GM19468 (cell line): Measurements from ENCODE around the gene RAD51AP1.
A peak's percentile ranks its signal among the peaks of the same experiment; 100 is the strongest.

Source experiments
- ATAC-seq: cut with Tn5 transposase; IDR thresholded peaks from one replicate; pipeline ENCODE4 v1.9.1; 2021; ENCODE audit warnings: mild to moderate bottlenecking, moderate library complexity, moderate number of reproducible peaks; ENCODE audit not compliant: unreplicated experiment; ENCODE audit errors: extremely low read depth

The RAD51AP1 gene

DNA sequence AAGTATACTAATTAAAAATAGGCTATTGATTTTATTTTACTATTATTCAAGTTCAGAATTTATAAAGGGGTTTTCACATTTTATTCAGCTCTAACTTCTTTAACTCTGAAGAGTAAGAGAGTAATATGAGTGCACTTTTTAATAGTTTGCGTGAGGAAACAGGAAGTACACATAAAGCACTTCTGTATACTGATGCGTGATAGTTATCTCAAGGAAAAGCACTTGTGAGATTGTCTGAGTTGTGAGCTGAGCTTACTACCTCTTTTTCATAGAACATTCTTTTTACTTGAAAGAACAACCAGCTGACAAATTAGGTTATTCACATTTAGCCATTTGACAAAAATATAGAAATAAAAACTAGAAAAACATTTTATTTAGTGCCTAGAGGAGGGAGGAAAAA, 1.9 kb downstream of the RAD51AP1 start:
- no peak for ATAC-seq

DNA sequence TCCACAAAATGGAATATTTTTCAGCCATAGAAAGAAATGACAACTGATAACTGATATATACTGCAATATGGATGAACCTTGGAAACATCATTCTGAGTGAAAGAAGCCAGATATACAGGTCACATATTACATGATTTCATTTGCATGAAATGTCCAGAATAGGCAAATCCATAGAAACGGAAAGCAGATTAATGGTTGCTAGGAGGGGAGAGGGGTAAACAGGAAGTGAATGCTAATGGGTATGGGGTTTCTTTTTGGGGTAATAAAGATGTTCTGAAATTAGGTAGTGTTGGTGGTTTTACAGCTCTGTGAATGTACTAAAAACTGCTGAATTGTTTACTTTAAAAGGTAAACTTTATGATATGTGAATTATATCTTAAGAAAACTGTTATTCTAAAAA, 6.5 kb downstream of the RAD51AP1 start:
- no peak for ATAC-seq

DNA sequence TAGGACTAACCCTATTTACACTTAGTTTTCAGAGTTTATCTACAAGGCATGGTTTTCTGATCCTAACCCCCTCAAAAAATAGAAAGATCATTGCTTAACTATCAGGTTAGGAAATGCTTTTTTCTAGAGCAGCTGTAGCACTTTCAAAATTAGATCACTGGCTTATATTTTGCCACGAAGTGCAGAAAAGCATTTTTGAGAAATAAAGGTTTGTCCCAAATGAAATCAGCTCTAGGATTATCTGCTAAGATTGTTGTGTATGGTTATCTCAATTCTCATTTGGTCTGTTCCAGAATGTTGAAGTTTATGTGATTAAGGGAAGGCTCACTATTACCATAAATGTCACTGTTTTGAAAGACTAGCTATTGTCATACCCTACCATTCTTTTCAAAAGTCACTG, 13.5 kb downstream of the RAD51AP1 start:
- no peak for ATAC-seq

DNA sequence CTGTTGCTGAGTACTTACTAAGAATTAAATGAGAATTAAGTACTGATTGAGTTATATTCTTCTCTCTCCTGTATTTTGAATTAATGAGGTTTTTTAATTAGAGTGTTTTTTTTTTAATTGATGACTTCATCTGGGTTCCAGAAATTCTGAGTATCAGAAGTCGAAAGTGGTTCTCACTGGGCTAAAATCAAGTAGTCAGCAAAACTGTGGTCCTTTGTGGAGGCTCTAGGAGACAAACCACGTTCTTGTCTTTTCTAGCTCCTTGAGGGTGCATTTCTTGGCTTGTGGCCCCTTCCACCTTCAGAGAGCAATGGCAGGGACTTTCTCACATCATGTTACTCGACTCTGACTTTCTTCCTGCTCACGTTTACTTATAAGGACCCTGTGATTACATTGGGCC, 15.3 kb downstream of the RAD51AP1 start:
- ATAC-seq = no peak

DNA sequence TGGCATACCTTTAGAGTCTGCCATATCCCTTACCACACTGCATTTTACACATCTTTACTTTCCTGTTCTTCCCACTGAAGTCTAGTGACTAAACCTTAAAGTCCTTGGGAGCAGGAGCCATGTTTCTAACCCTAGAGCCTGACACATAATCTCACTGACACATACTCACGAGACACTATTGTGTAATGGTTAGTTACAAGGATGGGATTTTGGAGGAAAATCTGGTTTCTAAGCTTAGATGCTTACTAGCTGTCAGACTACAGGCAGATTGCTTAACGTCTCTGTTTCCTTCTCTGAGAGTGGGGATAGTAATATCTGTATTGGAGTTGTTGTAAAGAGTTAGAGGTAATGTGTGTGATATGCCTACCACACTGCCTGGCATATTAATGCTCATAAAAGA, 17.1 kb downstream of the RAD51AP1 start:
- ATAC-seq = no peak

DNA sequence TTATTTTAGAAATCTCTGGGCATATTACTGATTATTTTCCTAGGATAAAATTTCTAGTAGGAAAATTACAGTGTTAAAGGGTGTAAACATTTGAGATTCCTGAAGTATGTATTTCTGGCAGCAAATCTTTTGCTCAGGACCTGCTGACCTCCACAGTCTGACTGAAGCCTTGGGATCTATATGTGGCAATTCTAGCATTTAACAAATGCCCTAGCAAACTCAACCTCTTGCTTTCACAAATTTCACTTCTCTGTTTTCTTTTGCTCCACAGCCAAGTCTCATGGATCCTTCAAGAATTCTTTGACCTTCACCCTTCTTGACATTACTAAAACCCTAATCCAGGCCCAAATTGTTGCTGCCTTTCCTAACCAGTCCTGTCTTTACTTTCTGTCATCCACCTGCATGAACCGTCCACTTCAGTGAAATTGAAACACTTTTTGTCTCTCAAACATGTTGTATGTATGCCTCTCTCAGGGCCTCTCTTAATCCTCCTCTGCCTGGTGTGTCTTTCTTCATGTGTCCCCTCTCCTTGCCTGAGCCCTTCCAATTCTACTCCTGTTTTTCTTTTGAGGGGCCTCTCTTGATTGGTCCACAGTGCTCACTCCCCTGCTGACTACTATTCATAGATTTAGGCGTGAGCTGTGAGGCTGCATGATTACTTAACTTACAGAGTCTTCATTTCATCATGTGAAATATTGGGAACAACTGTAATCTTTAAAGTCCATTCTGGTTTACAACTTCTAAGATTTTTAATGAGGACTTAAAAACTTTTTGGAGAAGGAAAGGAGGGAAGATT, 18.2 kb downstream of the RAD51AP1 start:
- no peak for ATAC-seq

DNA sequence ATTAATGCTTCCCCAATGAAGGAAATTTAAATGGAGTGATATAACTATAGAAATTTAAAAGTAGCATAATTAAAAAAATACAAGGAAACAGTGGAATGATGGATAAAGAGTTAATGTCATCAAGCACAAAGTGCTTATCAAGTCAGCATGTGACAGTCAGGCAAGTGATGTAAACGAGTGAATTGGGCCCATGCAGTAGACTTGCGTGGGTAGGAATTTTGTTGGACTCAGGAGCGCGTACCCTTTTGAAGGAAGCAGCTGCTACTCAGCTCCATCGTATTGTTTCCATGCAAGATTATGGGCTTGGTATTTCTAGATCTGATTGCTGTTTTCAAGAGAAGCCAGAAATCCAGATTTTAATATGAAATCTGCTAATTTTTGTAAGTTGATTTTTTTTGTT, 18.9 kb downstream of the RAD51AP1 start:
- no peak for ATAC-seq

DNA sequence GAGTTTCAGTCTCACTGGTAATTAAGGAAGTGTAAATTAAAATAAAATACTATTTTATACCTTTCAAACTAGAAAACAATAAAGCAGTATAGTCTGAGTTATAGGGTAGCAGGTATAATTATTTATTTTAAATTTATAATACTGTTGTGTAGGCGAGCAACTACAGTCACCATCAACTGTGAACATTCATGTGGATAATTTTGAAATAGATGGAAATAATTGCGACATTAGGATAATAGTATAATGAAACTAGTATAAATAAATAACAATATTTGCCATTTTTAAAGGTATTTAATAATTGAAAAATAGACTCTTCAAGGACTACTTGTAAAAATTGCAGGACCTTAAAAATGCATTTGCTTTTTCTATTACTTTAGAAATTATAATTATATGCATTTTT, 19.5 kb downstream of the RAD51AP1 start:
- no peak for ATAC-seq

DNA sequence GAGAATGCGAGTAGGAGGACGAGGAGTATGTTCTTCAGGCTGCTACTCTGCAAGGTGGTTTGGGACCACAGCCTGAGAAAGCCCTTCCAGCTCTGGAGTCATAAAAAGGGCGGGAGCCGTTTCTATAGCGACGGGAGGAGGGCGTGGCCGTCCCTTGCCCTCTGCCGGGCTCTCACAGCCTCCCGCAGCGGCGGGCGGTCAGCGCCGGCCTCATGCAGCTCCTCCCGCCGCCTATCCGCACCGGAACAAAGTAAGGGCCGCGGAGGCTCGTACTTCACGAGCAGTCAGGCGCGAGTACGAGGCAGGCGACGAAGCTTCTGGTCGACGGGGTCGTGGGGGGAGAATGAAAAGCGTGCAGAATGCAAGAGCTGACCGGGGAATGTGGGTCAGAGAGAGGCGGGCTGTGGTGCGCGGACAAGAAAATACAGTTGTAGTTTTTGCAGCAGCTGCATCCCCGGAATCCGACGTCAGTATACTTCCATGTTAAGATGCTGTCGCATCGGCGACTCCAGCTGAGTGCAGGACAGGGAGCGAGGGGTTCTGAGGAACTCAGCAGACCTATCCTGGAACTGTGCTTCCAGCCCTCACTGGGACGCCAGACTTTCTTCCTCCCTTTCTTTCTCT, 23.5 kb downstream of the RAD51AP1 start, which contains the start of gene DYRK4:
Gene DYRK4, plus strand, starts transcription at position 175 of the 624 bp plus-strand sequence. Its CDS starts 38 bp downstream, at position 213.
- no peak for ATAC-seq

DNA sequence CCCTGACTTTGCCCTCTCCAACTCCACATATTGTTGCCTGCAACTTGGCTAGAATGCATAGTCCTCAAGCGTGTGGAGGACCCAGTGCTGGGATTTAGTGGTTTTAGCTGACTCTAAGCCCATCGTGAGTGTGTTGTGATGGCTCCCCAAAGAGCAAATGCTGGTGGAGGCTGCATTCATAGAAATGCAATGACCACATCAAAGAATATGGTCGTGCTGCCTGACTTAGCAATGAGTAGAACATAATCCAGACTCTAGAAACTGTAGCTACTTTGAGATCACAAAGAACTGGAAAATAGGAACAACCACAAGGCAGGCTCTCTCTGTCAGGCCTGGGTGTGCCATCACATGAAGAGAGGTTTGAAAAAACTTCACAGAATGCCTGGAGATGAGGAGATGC, 24.6 kb downstream of the RAD51AP1 start:
- no peak for ATAC-seq

DNA sequence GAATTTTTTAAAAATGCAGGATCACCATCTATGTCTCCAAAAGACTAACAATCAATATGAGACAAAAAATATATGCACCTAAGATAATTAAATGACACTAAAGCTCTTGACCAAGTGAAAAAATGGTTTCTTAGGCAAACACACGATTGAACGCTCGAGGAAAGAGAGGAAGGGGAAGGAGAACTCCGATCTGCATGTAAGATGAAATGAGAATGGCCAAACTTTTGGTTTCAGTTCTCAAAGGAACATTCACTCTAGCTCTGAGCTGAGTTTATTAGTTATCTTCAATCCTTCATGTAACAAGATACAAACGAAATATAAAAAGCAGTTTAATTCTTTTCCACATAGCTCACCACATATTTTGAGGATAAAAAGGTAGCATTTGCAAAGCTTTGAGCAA, 26.1 kb downstream of the RAD51AP1 start:
- ATAC-seq = no peak

DNA sequence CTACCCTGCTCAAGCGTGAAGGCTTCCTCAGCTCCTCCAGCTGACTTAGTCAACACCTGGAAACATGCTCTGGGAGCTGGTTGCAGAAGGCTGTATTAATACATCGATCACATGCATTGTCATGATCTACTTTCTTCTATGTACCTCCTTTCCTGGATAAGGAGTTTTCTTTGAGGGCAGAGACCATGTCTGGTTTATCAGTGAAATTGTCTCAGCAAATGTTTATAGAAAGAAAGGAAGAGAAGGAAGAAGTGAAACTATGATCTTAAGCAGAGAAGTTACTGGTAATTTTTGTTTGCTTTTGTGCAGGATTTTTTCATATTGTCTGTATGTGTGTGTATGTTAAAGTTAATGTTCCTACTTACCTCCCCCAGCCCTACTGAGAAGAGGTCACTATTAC, 27.8 kb downstream of the RAD51AP1 start:
- ATAC-seq = no peak

DNA sequence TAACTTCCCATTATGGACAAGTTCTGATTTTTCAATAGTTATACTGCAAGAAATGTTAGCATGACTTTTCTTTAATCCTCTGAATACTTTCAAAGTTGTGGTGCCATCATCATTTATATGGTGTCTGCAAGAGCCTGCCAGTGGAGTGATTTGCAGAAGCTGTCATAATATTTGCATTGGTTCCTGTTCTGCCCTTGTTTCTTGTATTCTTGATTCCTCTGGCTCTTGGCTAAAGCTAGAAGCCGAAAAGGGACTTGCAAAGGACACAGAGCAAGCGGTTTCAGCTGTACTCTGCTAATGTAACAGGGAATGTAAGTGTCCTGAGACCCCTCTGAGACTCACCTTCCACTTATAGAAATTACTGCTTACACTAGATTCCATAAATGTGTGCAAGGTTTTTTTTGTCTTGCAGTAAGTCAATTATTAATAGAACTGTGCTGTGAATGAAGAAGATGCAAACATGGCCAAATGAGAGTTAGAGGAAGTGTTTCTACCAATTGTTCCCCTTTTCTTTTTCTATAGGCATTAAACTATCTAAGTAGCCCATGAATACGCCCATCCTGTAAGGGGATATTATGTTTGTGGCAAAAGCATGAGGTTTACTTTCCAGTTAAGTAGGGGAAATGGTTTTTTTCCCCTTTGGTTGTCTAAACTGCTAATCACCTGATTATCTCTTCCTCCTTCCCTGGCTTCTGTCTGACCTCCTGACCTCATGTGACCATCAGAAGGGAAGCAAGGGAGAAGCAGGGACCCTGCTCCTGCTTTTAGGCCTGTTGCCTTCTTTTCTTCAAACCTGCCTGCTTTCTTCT, 28.6 kb downstream of the RAD51AP1 start:
- ATAC-seq = peak; percentile 26

DNA sequence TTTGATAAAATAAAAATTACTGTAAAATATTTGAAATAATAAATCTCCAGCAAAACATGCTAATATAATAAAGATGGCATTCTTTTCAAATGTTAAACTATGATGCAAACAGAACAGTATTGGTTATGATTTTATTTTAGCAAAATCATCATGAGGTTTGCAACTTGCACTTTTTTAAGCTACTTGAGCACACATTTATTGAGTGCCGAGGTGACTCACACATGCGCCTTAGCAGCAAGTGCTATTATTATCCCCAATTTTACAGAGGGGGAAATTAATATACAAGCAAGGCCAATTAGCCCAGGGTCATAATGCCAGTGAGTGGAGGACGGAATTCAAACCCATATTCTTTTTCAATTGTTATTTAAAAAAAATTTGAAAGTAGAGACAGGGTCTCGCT, 30.6 kb downstream of the RAD51AP1 start:
- no peak for ATAC-seq

DNA sequence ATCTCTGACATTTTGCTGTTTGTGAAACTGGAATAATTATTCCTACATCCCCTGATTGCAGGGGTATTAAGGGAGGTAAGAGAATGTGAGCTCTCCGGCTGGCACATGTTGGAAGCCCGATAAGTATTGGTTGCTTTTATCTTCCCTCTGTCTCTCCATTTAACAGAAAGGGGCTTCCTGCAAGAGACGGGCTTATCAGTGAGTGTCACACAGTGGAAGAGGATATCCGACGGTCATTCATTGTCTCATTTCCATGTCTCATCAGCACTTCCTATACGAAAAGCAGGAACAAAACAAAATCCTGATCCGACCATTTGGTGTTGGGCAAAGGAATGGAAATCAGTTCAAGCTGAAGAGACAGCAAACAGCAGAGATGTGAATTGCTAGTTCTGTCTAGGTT, 34.0 kb downstream of the RAD51AP1 start:
- ATAC-seq = no peak

DNA sequence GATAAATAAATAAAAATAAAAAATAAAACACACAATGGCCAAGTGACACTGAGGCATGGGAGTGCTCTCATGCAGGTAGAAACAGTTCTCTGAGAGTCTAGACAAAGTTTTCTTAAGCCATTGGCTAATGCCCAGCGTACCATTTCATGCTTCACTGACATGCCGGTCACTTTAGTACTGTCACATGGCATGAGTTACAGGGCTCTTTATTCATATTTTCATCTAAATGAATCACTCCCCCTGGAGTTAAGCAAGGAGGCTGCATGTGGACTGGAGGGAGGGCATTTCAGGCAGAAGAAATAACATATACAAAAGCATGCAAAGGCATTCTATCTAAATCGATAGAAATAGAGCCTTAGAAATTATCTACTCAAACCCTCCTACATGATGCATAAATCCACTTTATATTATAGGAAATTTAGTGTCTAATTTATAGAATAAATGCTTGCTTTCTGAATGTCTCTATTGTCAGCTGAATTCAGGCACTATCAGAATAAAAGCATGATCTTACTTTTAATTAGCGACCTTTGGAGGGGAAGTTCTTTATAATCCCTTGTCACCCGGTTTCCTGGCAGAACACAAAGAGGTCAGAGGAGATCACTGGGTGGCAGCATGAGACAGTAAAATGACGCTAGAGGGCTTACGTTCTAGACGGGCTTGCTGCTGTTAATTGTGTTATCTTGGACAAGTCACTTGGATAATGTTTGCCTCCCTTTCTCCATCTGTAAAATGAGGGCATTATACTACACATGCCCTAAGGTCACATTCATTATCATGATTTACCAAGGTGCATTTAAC, 40.8 kb downstream of the RAD51AP1 start:
- ATAC-seq = no peak

DNA sequence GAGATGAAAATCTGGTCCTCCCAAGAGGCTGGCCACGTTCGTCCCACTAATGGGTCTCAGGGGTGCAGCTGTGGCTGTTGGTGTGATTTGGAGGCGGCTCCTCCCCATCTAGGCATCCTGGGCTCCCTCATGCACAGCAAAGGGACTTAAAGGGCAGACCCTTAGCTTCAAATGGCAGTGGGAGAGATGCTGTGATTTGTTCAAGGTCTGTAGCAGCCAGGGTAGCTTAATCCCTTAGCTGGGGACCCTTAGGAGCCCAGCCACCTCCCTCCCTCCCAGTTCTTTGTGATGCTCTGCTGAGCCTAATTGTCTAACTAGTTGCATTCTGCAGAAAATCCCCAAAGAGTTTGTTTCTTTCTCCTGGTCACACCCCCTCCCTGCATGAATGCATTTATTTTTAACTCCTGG, 41.6 kb downstream of the RAD51AP1 start:
- no peak for ATAC-seq

DNA sequence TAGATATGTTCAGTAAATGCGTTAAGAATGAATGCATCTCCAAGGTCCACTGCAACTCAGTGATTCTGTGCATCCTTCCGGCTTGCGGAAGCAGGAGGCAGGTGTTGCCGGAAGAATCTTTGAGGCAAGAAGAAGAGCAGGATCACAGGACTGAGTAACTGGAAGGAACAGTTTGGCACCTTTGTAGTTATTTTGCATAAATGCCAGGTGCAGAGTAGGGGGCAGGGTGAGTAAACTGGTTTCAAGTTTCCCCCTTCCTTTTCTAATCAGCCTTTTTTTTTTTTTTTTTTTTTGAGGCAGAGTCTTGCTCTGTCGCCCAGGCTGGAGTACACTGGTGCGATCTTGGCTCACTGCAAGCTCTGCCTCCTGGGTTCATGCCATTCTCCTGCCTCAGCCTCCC, 45.6 kb downstream of the RAD51AP1 start:
- no peak for ATAC-seq

DNA sequence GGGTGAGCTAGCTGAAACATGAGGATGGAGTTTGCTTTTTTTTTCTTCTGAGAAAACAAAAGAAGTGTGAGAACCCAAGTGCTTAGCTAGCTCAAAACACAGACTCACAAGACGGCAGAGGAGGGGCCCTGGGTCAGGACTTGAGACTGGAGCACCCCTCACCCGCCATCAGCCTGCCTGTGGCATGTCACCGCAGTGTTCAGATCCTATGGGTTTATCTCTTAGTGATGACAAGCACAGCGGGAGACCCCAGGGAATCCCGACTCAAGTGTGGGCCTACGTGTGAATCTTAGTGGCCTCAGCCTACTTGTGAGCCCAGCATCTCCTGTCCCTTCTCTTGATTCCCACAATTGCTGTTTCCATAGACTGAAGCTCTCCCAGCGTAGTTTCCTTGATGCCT, 46.2 kb downstream of the RAD51AP1 start:
- no peak for ATAC-seq

DNA sequence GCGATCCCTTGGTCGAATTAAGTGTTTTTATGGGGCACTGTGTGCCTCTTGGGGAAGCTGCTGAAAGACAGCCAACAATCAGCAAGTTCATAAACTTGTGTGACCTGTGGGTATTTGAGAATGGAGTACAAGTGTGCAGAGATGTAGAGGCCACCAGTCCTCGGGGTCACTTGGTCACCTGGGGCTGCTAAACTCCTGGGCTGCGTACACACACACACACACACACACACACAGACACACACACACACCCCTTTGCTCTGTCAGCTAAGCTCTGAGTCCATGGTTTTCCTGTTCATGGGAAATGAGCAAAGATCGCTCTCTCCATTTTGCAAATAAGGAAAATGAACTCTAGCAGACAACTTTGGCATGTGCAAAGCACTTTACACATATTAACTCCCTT, 47.8 kb downstream of the RAD51AP1 start:
- no peak for ATAC-seq
